Heart left ventricle (tissue), 13 donors: ENCODE measurements around the gene TRIM33.

Experiments
- CTCF ChIP-seq, 12 donors: fragments of 200-600 bp; sonication (generic) in 4 of 12; IDR thresholded peaks; one replicate each; pipeline versions ENCODE4 v1.5.0 to v1.8.0; 2018 to 2022; ENCODE audit warnings: antibody characterized with exemption in 12 of 12, mild to moderate bottlenecking in 5 of 12
- POLR2A ChIP-seq, 2 donors: fragments of 450-650 bp; IDR thresholded peaks; one replicate each; pipeline ENCODE4 v1.6.1; 2017; ENCODE audit warnings: antibody characterized with exemption in 2 of 2, mild to moderate bottlenecking in 2 of 2, moderate library complexity in 2 of 2
- donor health status: ischemic (EF 13 %, LVEDD 7.1; RV severe dilation, severe dysfunction).
- donor health status: DM: no; HTN: yes; CAD: no.
- donor health status: DM: no; HTN: no; CAD: no.
- donor health status: ischemic (EF 25% LVEDD 6.9; RV normal size, moderate dysfunction).
- donor health status: ischemic (EF 25% LVEDD 5.7; RV mildly dilated, moderate dysfunction).
- donor health status: ischemic (EF 35%, LVEDD 5.7; RV mildly dilated, moderate dysfunction).
- donor health status: nonischemic (EF 11% LVEDD 7.7; RV severe dilation, severe dysfunction).
- donor health status: DM: yes; HTN: yes; CAD: no.
- donor health status: PGD.
- donor health status: ischemic (EF 29% LVEDD 5.4; RV normal size, mild dysfunction).
- donor health status: nonischemic (EF 23%, LVEDD 6.1; RV moderate dilation, normal function).

GRCh38 chr1:114436799-114437198 lies 74.2 kb downstream of the TRIM33 start:
- no peak for TF ChIP-seq CTCF (IDR thresholded peaks at IDR 0.05)
- no peak for TF ChIP-seq POLR2A (IDR thresholded peaks at IDR 0.05)
